T-helper 2 cell (primary cell): Measurements from ENCODE around the gene OAS1.
"Not testable (repeated sequence)": the region's sequence is repeated elsewhere in the genome, so short reads cannot be mapped to it uniquely, and the experiment has no call there.

Experiments
- DNase-seq, 5 experiments: peaks; one replicate each; pipeline versions ENCODE4 v3.0.0 to v3.0.0-alpha.2; 2012 to 2022

Gene OAS1

GRCh38 chr12:112900298-112901145 is 6.2 kb upstream of the OAS1 start:
- peak in 4 of 5 experiments; percentile 8 to 61 (median 10) for DNase-seq

DNA sequence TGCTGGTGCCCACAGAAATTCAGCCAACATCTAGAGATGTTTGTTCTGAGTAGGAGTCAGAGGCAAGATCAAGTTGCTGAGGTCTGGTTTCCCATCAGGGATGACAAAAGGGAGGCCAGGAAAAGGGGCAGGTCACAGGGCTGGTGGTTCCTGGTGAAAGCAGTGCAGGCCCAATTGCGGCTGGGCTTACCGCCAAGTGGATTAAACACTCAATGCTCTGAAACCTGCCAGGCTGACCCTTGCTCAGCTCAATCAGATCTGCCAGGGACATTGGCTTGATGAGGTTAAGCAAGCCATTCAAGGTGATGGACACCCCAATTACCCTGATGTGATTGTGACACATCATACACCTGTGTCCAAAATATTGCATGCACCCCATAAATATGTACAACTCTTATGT is 5.5 kb upstream of the OAS1 start:
- no peak for DNase-seq

GRCh38 chr12:112904571-112904970 is 2.2 kb upstream of the OAS1 start:
- no peak for DNase-seq

DNA sequence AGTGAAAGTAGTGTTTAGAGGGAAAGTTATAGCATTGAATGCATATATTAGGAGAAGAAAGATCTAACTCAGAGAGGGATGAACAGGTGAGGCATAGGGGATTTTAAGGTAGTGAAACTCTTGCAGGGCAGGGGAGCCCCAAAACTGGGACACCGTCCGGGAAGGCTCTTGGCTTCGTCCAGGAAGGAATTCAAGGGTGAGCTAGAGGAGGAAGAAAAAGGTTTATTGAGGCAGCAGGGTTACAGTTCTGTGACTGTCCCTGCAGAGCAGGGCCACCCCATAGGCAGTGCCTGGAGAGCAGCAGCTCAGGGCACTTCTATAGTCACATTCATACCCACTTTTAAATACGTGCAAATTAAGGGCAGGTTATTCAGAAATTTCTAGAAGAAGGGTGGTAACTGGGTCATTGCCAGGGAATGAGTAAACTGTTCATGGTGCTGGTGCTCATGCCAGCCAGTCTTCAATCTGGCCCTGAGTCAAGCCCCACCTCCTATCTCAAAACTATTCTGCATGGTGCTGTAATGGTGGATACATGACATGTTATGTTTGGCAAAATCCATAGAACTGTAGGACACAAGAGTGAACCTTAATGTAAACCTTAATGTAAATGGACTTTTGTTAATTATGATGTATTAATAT is 1.2 kb upstream of the OAS1 start:
- DNase-seq = no peak

- peak in 1 of 5 experiments; percentile 18 for DNase-seq
These were observed 824 bp downstream of the OAS1 start for GRCh38 chr12:112907415-112908157.

GRCh38 chr12:112908548-112908947 is 1.8 kb downstream of the OAS1 start:
- DNase-seq = peak in 1 of 5 experiments; percentile 8

GRCh38 chr12:112909693-112910092 is 2.9 kb downstream of the OAS1 start:
- no peak for DNase-seq

DNA sequence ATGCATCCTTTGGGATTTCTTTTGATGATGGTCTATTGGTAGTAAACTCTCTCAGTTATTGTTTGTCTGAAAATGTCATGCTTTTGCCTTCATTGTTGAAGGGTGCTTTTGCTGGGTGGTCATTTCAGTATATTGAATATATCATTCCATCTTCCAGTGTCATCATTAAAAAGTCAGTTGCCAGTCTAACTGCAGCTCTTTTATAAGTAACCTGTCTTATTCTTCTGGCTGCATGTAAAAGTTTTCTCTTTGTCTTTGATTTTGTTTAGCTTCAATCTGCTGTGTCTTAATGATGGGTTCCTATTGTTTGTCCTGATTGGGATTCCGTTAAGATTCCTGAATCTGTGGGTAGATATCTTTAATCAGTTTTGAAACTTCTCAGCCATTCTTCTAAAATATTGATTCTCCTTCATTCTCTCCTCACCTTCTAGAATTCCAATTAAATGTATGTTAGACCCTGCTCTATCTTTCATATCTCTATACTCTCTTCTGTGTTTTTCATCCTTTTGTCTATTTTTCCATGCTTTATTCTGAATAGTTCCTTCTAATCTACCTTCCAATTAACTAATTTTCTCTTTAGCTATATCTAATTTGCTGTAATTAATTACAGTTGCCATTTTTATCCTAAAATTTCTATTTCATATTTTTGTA is 6.4 kb downstream of the OAS1 start:
- DNase-seq = no peak

GRCh38 chr12:112913888-112914287 is 7.1 kb downstream of the OAS1 start:
- not testable (repeated sequence) for DNase-seq

DNA sequence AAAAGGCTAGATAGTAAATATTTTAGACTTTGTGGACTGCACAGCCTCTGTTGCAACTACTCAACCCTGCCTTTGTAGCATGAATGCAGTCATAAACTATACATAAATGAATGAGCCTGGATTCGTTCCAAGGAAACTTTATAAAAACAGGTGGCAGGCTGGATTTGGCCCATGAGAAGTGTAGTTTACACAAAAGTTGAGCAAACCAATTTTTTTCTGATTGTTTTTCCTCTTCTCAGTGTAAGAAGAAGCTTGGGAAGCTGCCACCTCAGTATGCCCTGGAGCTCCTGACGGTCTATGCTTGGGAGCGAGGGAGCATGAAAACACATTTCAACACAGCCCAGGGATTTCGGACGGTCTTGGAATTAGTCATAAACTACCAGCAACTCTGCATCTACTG is 9.5 kb downstream of the OAS1 start:
- DNase-seq = no peak

GRCh38 chr12:112919121-112919520 is 12.4 kb downstream of the OAS1 start:
- no peak for DNase-seq

DNA sequence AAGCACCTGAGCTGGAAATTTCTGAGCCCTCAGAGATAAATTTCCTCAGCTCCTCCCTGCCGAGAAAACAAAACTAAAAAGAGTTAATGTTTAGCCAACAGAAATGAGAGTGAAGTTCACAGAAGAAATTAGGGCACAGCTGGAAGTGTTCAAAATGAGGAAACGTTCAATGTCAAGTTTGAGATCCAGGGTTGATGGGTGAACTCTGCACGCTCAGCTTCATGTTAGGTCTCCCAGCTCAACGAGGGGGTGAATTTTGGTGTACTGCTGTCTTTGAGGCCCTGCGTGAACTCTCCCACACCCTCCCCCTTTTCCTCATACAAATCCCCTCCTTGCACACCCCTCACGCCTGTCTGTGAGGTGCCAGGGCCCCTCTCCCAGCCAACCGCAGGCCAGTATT is 18.2 kb downstream of the OAS1 start:
- no peak for DNase-seq

- DNase-seq = peak in 1 of 5 experiments; percentile 13
These were observed 19.8 kb downstream of the OAS1 start for GRCh38 chr12:112926416-112927033.

DNA sequence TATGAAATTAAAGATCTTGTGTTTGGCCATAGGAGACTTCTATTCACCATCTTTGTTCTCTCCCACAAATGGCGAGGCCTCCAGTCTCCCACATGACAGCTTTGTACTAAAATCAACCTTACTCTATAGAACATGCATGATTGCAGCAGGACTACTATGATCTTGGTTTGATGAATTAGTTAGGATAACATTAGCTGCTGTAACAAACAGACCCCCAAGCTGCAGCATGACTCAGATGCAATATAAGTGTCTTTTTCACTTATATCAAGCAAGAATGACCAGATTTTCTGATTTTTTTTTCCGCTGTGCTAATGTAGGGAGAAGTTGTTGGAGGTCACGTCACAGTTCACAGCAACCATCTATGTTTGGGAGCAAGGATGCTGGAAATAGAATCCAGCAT is 20.7 kb downstream of the OAS1 start:
- DNase-seq = no peak

GRCh38 chr12:112927925-112928324 is 21.2 kb downstream of the OAS1 start:
- DNase-seq = no peak

GRCh38 chr12:112928978-112929377 is 22.2 kb downstream of the OAS1 start:
- no peak for DNase-seq

- no peak for DNase-seq
These were observed 23.0 kb downstream of the OAS1 start for GRCh38 chr12:112929715-112930114.

DNA sequence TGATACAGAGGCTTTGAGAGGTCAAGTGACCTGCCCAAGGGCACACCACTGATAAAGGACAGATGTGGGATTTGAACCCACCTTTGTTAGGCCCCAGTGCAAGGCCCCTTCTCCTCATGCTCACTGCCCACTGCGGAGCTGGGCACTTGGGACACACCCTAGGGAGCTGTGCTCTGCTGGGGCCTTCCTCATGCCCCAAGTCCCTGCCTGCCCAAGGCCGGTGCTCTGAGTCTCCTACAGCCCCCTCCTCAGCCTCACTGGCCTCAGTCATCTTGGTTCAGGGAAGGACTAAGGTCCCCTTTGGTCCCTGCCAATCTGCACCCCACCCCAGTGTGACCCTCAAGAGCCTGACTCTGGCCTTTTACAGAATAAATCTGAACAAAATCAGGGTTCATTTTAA is 23.6 kb downstream of the OAS1 start:
- DNase-seq = no peak

- DNase-seq = no peak
These were observed 25.8 kb downstream of the OAS1 start for GRCh38 chr12:112932485-112933128.

- no peak for DNase-seq
These were observed 26.4 kb downstream of the OAS1 start for GRCh38 chr12:112933129-112933505.

DNA sequence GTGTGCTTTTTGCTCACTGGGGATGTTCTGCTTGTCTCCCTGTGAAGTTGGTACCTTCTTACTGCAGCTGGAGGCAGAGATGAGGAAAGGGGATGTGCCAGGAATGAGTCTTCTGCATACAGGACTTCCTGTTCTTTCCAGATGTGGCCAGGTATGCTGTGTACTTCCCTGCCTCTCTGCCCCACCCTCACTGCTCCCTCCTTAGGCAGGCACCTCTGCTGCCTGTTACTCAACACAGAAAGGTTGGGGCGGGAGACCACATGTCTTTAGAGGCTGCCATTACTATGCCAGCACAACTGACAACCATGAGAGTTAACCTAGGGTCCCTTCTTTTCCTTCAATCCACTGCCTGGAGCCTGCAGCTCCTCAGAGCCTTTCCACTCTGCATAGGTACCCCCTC is 29.5 kb downstream of the OAS1 start:
- no peak for DNase-seq

- DNase-seq = no peak
These were observed 30.2 kb downstream of the OAS1 start for GRCh38 chr12:112936927-112937326.
